Measurements from ENCODE around the gene MAST4.
A peak's percentile ranks its signal among the peaks of the same experiment; 100 is the strongest.
"Not testable (repeated sequence)": the region's sequence is repeated elsewhere in the genome, so short reads cannot be mapped to it uniquely, and the experiment has no call there.

The MAST4 gene

GRCh38 chr5:66745297-66745696 lies 149.1 kb downstream of the MAST4 start:
- no peak overlapping the region for H3K27ac ChIP-seq
- no peak for TF ChIP-seq CTCF (IDR thresholded peaks at IDR 0.05; ENCODE audit: low read depth, low read length, missing control alignments)
- in situ Hi-C loops (cut with HindIII; ENCODE audit: low pct_ligation_motif_present, low sequenced_read_pairs): no loop called here
- H3K4me3 ChIP-seq (ENCODE audit: low read depth, low read length): no peak overlapping the region
- H3K27me3 ChIP-seq (replicated peaks): no peaks in the 10 kb centered on the region
- H3K36me3 ChIP-seq (replicated peaks): no peaks in the 10 kb centered on the region
- DNase-seq: no peak

GRCh38 chr5:66747607-66748006 lies 151.4 kb downstream of the MAST4 start:
- no peak overlapping the region for H3K4me3 ChIP-seq (ENCODE audit: low read depth, low read length)
- no peak for TF ChIP-seq CTCF (IDR thresholded peaks at IDR 0.05; ENCODE audit: low read depth, low read length, missing control alignments)
- DNase-seq: no peak
- no peaks in the 10 kb centered on the region for H3K27me3 ChIP-seq (replicated peaks)
- no peak overlapping the region for H3K27ac ChIP-seq
- in situ Hi-C loops (cut with HindIII; ENCODE audit: low pct_ligation_motif_present, low sequenced_read_pairs): no loop called here
- H3K36me3 ChIP-seq (replicated peaks): no peaks in the 10 kb centered on the region

GRCh38 chr5:66752668-66753067 lies 156.5 kb downstream of the MAST4 start:
- H3K36me3 ChIP-seq (replicated peaks); H3K27ac ChIP-seq; H3K4me3 ChIP-seq (ENCODE audit: low read depth, low read length); in situ Hi-C loops (cut with HindIII; ENCODE audit: low pct_ligation_motif_present, low sequenced_read_pairs); H3K27me3 ChIP-seq (replicated peaks); DNase-seq: not testable (repeated sequence)

- peak; percentile 69 for DNase-seq
- Histone ChIP-seq H3K27ac (no peak overlapping the region), H3K27me3 (replicated peaks) (peaks cover 8% of the 10 kb centered on the region), H3K4me3 (ENCODE audit: low read depth, low read length) (no peak overlapping the region), H3K36me3 (replicated peaks) (no peaks in the 10 kb centered on the region)
- TF ChIP-seq CTCF (IDR thresholded peaks at IDR 0.05; ENCODE audit: low read depth, low read length, missing control alignments): peak; percentile 45
- in situ Hi-C loops (cut with HindIII; ENCODE audit: low pct_ligation_motif_present, low sequenced_read_pairs): no loop called here
Measured at GRCh38 chr5:66757219-66757833, 161.1 kb downstream of the MAST4 start.

GRCh38 chr5:66757834-66758371 lies 161.7 kb downstream of the MAST4 start:
- peaks cover 8% of the 10 kb centered on the region for H3K27me3 ChIP-seq (replicated peaks)
- no peak for DNase-seq
- in situ Hi-C loops (cut with HindIII; ENCODE audit: low pct_ligation_motif_present, low sequenced_read_pairs): no loop called here
- no peaks in the 10 kb centered on the region for H3K36me3 ChIP-seq (replicated peaks)
- H3K4me3 ChIP-seq (ENCODE audit: low read depth, low read length): no peak overlapping the region
- TF ChIP-seq CTCF (IDR thresholded peaks at IDR 0.05; ENCODE audit: low read depth, low read length, missing control alignments): no peak
- no peak overlapping the region for H3K27ac ChIP-seq

- H3K27ac ChIP-seq: no peak overlapping the region
- H3K27me3 ChIP-seq (replicated peaks): no peaks in the 10 kb centered on the region
- no peaks in the 10 kb centered on the region for H3K36me3 ChIP-seq (replicated peaks)
- DNase-seq: no peak
- no peak overlapping the region for H3K4me3 ChIP-seq (ENCODE audit: low read depth, low read length)
- in situ Hi-C loops (cut with HindIII; ENCODE audit: low pct_ligation_motif_present, low sequenced_read_pairs): no loop called here
- TF ChIP-seq CTCF (IDR thresholded peaks at IDR 0.05; ENCODE audit: low read depth, low read length, missing control alignments): no peak
Measured at GRCh38 chr5:66769030-66769733, 173.0 kb downstream of the MAST4 start.

Measured in brain microvascular endothelial cell (primary cell).